HepG2 (cell line): ENCODE results near the gene SMARCB1. TPM values are rescaled to one million over a fixed set of nuclear protein-coding genes. Genes with fewer than 3 reads are reported as not detected.

Experiments
- BRCA1 ChIP-seq: sonication (generic); formaldehyde crosslinking; IDR thresholded peaks from 2 replicates; pipeline ENCODE4 v1.4.0; 2020; ENCODE audit warnings: missing genetic modification reagents
- CBX5 ChIP-seq: sonication (generic); formaldehyde crosslinking; IDR thresholded peaks from 2 replicates; pipeline ENCODE4 v1.4.0; 2020; ENCODE audit warnings: missing genetic modification reagents, borderline replicate concordance
- FOSL2 ChIP-seq: sonication (generic); formaldehyde crosslinking; IDR thresholded peaks from 2 replicates; pipeline ENCODE4 v1.4.0; 2020; ENCODE audit warnings: missing genetic modification reagents
- FOXC1 ChIP-seq: sonication (generic); formaldehyde crosslinking; IDR thresholded peaks from 2 replicates; pipeline ENCODE4 v1.8.0; 2022; ENCODE audit warnings: mild to moderate bottlenecking, missing genetic modification reagents, borderline replicate concordance
- GABPB1 ChIP-seq: IDR thresholded peaks from 2 replicates; pipeline ENCODE4 v1.6.1; 2016; ENCODE audit warnings: mild to moderate bottlenecking, missing genetic modification reagents, moderate library complexity, missing compliant biosample characterization
- HMGA1 ChIP-seq: sonication (generic); formaldehyde crosslinking; conservative IDR thresholded peaks from 2 replicates; pipeline ENCODE4 v1.4.0; 2020; ENCODE audit warnings: missing genetic modification reagents
- KDM2A ChIP-seq: sonication (generic); formaldehyde crosslinking; IDR thresholded peaks from 2 replicates; pipeline ENCODE4 v1.4.0; 2020; ENCODE audit warnings: low read depth, missing genetic modification reagents, borderline replicate concordance
- MIER2 ChIP-seq: IDR thresholded peaks from 2 replicates; pipeline ENCODE4 v1.6.1; 2016; ENCODE audit warnings: missing biosample characterization, missing genetic modification reagents
- MXD4 ChIP-seq: IDR thresholded peaks from 2 replicates; pipeline ENCODE4 v1.6.1; 2016; ENCODE audit warnings: mild to moderate bottlenecking, missing biosample characterization, missing genetic modification reagents
- PHF5A ChIP-seq: IDR thresholded peaks from one replicate; pipeline ENCODE4 v1.6.1; 2018; ENCODE audit warnings: low read depth, missing genetic modification reagents; ENCODE audit not compliant: unreplicated experiment
- RBAK ChIP-seq: sonication (generic); formaldehyde crosslinking; IDR thresholded peaks from 2 replicates; pipeline ENCODE4 v1.5.1; 2020; ENCODE audit warnings: mild to moderate bottlenecking, missing genetic modification reagents
- TARDBP ChIP-seq: sonication (generic); formaldehyde crosslinking; IDR thresholded peaks from 2 replicates; pipeline ENCODE4 v1.8.0; 2022; ENCODE audit warnings: mild to moderate bottlenecking, missing genetic modification reagents
- TBL1XR1 ChIP-seq: fragments of 150-350 bp; IDR thresholded peaks from 2 replicates; pipeline ENCODE4 v1.6.1; 2014; ENCODE audit warnings: borderline replicate concordance, low read length; ENCODE audit not compliant: partially characterized antibody
- THRA ChIP-seq: sonication (generic); formaldehyde crosslinking; IDR thresholded peaks from 2 replicates; pipeline ENCODE4 v1.4.0; 2020; ENCODE audit warnings: missing genetic modification reagents, borderline replicate concordance
- ZNF205 ChIP-seq: IDR thresholded peaks from 2 replicates; pipeline ENCODE4 v1.6.1; 2018; ENCODE audit warnings: missing biosample characterization, missing genetic modification reagents
- ZNF280D ChIP-seq: sonication (generic); formaldehyde crosslinking; IDR thresholded peaks from 2 replicates; pipeline ENCODE4 v1.5.1; 2020; ENCODE audit warnings: mild to moderate bottlenecking, missing genetic modification reagents
- ZNF335 ChIP-seq: sonication (generic); formaldehyde crosslinking; IDR thresholded peaks from 2 replicates; pipeline ENCODE4 v1.4.0; 2020; ENCODE audit warnings: missing genetic modification reagents
- ZNF567 ChIP-seq: sonication (generic); formaldehyde crosslinking; IDR thresholded peaks from 2 replicates; pipeline ENCODE4 v1.8.1; 2023; ENCODE audit warnings: mild to moderate bottlenecking, missing genetic modification reagents, borderline replicate concordance
- ZNF781 ChIP-seq: sonication (generic); formaldehyde crosslinking; IDR thresholded peaks from 2 replicates; pipeline ENCODE4 v1.5.1; 2020; ENCODE audit warnings: borderline replicate concordance, mild to moderate bottlenecking, missing genetic modification reagents; ENCODE audit errors: not compliant biosample characterization
- polyA plus RNA-seq, 8 experiments: library from polyadenylated mRNA; depleted of rRNA in 3 of 8; stranded (reverse) in 7 of 8; unstranded in 1 of 8; fragments of >200 nt; fragmentation: Illumina TruSeq in 4 of 8; extraction: Trizol in 4 of 8; gene quantifications; 2 replicates each; pipeline versions ENCODE4 v1.2.1 to v1.2.3, GENCODE V29; 2011 to 2016; ENCODE audit warnings: low read depth in 4 of 8, missing spikeins in 1 of 8, mixed read lengths in 1 of 8; ENCODE audit not compliant: insufficient read depth in 1 of 8
- total RNA-seq, 5 experiments: library from RNA; depleted of rRNA; stranded (reverse); fragments of >200 nt; fragmentation: Illumina TruSeq; extraction: Trizol; gene quantifications; 2 replicates each; pipeline ENCODE4 v1.2.3, GENCODE V29; 2016; ENCODE audit warnings: low read depth in 1 of 5
- TF ChIP-seq, protein P1 (sequence below): IDR thresholded peaks from 2 replicates; pipeline ENCODE4 v1.6.1; 2016
- TF ChIP-seq, protein P2 (sequence below): sonication (generic); IDR thresholded peaks from 2 replicates; pipeline ENCODE4 v1.6.1; 2016; ENCODE audit warnings: low read depth, borderline replicate concordance

Gene SMARCB1
- total and polyA plus RNA-seq, 2 of the 13 experiments (the other 11 are each of a cell fraction or from before 2014, with no cell fraction given): 74.0 to 166 TPM

DNA sequence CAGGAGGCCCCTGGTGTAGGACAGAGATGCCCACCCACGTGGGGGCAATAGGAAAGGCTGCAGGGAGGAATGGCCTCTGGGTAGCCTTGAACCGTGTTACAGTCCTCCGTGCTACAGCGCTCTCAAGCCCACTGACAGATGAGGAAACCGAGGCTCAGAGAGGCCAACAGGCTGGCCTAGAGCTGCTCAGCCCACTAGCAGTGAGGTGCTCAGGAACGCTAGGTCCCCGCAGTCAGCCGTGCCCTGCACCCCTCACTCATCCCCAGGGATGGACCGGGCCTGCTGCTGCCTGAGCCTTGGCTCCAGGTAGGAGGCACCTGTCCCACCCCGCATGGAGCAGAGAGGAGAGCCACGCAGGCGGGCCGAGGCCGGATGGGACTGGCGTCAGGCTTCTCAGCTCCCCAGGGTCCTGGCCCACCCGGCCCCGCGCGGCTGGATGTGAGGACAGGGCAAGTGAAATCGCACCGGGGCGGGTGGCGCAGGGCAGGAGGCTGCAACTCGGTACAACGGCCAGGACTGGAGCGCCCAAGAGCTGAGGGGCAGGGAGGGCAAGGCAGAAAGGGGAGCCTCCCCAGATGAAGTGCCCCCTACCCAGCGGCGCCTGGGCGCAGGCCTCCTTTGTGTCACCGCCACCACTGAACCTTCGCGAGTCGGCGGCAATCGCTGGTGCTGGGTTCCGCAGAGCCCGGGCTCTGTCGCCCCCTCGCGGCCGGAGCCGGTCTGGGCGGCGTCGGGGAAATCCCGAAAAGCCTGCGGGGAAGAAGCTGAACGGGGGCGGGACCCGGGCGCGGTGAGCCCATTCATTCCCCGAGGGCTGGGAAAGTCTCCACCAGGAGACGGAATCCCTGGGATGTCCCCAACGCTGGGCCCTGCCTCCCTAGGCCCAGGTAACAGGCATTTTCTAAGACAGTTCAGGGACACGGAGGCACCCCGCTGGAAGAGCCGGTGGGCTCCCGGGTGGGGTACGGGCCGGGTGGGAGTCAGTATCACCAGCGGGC, 62.5 kb downstream of the SMARCB1 start (continued):
- TF ChIP-seq ZNF280D (CRISPR knock-in tag): no peak
- no peak for TF ChIP-seq HMGA1 (CRISPR knock-in tag)
- TF ChIP-seq MIER2 (CRISPR knock-in tag): 0 out of 2 replicates have a peak, but pooled peaks have one; percentile 36
- no peak for TF ChIP-seq CBX5
- peak; percentile 92 for TF ChIP-seq KDM2A (CRISPR knock-in tag)
- peak; percentile 61 for TF ChIP-seq PHF5A (CRISPR knock-in tag)
- TF ChIP-seq, protein P1, sequence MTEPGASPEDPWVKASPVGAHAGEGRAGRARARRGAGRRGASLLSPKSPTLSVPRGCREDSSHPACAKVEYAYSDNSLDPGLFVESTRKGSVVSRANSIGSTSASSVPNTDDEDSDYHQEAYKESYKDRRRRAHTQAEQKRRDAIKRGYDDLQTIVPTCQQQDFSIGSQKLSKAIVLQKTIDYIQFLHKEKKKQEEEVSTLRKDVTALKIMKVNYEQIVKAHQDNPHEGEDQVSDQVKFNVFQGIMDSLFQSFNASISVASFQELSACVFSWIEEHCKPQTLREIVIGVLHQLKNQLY (CRISPR knock-in tag): no peak
- TF ChIP-seq GABPB1 (CRISPR knock-in tag): peak; percentile 68
- peak; percentile 67; the same call in 1 of the 2 replicates for TF ChIP-seq ZNF205
- TF ChIP-seq ZNF335 (CRISPR knock-in tag): no peak
- peak; percentile 60; the same call in 1 of the 2 replicates for TF ChIP-seq TARDBP
- TF ChIP-seq FOSL2 (CRISPR knock-in tag): no peak
- no peak for TF ChIP-seq ZNF781 (CRISPR knock-in tag)
- TF ChIP-seq, protein P2, sequence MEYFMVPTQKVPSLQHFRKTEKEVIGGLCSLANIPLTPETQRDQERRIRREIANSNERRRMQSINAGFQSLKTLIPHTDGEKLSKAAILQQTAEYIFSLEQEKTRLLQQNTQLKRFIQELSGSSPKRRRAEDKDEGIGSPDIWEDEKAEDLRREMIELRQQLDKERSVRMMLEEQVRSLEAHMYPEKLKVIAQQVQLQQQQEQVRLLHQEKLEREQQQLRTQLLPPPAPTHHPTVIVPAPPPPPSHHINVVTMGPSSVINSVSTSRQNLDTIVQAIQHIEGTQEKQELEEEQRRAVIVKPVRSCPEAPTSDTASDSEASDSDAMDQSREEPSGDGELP: peak; percentile 18; the same call in 1 of the 2 replicates
- TF ChIP-seq BRCA1 (CRISPR knock-in tag): no peak
- TF ChIP-seq ZNF567 (CRISPR knock-in tag): no peak
- no peak for TF ChIP-seq RBAK (CRISPR knock-in tag)
- TF ChIP-seq FOXC1 (CRISPR knock-in tag): no peak
- TF ChIP-seq THRA (CRISPR knock-in tag): peak; percentile 47; the same call in 1 of the 2 replicates
- TF ChIP-seq MXD4: 0 out of 2 replicates have a peak, but pooled peaks have one; percentile 49
- TF ChIP-seq TBL1XR1: no peak
